Measurements from ENCODE around the gene CPED1.

CPED1 gene

DNA sequence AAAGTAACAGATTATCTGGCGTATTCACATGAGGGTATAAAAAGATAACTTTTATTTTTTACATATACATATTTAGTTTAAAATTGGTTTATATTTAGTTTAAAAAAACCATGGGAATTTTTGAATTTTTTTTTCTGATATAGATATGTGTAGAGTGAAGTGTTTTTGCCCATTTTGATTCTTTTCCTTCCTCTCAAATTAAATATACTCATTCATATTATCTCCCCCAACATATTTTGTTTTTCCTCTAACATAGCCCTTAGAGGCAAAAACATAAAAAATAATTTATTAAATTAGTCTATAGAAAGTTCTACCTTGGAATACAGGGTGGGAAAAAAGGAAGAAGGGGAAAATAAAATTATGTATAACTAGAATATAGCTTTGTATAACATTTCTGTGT, 137.7 kb downstream of the CPED1 start:
- TF ChIP-seq ESRRG (CRISPR knock-in tag; IDR thresholded peaks at IDR 0.05) (no peak), ZFP30 (CRISPR knock-in tag; IDR thresholded peaks at IDR 0.05) (no peak), ZNF8 (CRISPR knock-in tag; IDR thresholded peaks at IDR 0.05) (no peak), TCF4 (CRISPR knock-in tag; IDR thresholded peaks at IDR 0.05; ENCODE audit: borderline replicate concordance) (no peak), RARB (CRISPR knock-in tag; IDR thresholded peaks at IDR 0.05) (no peak), ZFP3 (CRISPR knock-in tag; IDR thresholded peaks at IDR 0.05) (no peak), ZC3H10 (CRISPR knock-in tag; IDR thresholded peaks at IDR 0.05) (no peak), ZNF565 (CRISPR knock-in tag; conservative IDR thresholded peaks at IDR 0.05; ENCODE audit: low read depth) (no peak), SNAI2 (CRISPR knock-in tag; IDR thresholded peaks at IDR 0.05) (no peak), CSDC2 (CRISPR knock-in tag; IDR thresholded peaks at IDR 0.05) (no peak), BACH2 (CRISPR knock-in tag; IDR thresholded peaks at IDR 0.05; ENCODE audit: borderline replicate concordance) (no peak), PPARA (CRISPR knock-in tag; IDR thresholded peaks at IDR 0.05; ENCODE audit: borderline replicate concordance) (no peak)
- TF ChIP-seq, protein P1, sequence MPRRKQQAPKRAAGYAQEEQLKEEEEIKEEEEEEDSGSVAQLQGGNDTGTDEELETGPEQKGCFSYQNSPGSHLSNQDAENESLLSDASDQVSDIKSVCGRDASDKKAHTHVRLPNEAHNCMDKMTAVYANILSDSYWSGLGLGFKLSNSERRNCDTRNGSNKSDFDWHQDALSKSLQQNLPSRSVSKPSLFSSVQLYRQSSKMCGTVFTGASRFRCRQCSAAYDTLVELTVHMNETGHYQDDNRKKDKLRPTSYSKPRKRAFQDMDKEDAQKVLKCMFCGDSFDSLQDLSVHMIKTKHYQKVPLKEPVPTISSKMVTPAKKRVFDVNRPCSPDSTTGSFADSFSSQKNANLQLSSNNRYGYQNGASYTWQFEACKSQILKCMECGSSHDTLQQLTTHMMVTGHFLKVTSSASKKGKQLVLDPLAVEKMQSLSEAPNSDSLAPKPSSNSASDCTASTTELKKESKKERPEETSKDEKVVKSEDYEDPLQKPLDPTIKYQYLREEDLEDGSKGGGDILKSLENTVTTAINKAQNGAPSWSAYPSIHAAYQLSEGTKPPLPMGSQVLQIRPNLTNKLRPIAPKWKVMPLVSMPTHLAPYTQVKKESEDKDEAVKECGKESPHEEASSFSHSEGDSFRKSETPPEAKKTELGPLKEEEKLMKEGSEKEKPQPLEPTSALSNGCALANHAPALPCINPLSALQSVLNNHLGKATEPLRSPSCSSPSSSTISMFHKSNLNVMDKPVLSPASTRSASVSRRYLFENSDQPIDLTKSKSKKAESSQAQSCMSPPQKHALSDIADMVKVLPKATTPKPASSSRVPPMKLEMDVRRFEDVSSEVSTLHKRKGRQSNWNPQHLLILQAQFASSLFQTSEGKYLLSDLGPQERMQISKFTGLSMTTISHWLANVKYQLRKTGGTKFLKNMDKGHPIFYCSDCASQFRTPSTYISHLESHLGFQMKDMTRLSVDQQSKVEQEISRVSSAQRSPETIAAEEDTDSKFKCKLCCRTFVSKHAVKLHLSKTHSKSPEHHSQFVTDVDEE (CRISPR knock-in tag; IDR thresholded peaks at IDR 0.05): no peak
- TF ChIP-seq, protein P2, sequence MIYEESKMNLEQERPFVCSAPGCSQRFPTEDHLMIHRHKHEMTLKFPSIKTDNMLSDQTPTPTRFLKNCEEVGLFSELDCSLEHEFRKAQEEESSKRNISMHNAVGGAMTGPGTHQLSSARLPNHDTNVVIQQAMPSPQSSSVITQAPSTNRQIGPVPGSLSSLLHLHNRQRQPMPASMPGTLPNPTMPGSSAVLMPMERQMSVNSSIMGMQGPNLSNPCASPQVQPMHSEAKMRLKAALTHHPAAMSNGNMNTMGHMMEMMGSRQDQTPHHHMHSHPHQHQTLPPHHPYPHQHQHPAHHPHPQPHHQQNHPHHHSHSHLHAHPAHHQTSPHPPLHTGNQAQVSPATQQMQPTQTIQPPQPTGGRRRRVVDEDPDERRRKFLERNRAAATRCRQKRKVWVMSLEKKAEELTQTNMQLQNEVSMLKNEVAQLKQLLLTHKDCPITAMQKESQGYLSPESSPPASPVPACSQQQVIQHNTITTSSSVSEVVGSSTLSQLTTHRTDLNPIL (CRISPR knock-in tag; IDR thresholded peaks at IDR 0.05; ENCODE audit: low read depth): no peak
- TF ChIP-seq, protein P3, sequence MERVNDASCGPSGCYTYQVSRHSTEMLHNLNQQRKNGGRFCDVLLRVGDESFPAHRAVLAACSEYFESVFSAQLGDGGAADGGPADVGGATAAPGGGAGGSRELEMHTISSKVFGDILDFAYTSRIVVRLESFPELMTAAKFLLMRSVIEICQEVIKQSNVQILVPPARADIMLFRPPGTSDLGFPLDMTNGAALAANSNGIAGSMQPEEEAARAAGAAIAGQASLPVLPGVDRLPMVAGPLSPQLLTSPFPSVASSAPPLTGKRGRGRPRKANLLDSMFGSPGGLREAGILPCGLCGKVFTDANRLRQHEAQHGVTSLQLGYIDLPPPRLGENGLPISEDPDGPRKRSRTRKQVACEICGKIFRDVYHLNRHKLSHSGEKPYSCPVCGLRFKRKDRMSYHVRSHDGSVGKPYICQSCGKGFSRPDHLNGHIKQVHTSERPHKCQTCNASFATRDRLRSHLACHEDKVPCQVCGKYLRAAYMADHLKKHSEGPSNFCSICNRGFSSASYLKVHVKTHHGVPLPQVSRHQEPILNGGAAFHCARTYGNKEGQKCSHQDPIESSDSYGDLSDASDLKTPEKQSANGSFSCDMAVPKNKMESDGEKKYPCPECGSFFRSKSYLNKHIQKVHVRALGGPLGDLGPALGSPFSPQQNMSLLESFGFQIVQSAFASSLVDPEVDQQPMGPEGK (CRISPR knock-in tag; IDR thresholded peaks at IDR 0.05; ENCODE audit: borderline replicate concordance): no peak
- TF ChIP-seq, protein P4, sequence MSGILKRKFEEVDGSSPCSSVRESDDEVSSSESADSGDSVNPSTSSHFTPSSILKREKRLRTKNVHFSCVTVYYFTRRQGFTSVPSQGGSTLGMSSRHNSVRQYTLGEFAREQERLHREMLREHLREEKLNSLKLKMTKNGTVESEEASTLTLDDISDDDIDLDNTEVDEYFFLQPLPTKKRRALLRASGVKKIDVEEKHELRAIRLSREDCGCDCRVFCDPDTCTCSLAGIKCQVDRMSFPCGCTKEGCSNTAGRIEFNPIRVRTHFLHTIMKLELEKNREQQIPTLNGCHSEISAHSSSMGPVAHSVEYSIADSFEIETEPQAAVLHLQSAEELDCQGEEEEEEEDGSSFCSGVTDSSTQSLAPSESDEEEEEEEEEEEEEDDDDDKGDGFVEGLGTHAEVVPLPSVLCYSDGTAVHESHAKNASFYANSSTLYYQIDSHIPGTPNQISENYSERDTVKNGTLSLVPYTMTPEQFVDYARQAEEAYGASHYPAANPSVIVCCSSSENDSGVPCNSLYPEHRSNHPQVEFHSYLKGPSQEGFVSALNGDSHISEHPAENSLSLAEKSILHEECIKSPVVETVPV (CRISPR knock-in tag; IDR thresholded peaks at IDR 0.05): no peak
- TF ChIP-seq, protein P5, sequence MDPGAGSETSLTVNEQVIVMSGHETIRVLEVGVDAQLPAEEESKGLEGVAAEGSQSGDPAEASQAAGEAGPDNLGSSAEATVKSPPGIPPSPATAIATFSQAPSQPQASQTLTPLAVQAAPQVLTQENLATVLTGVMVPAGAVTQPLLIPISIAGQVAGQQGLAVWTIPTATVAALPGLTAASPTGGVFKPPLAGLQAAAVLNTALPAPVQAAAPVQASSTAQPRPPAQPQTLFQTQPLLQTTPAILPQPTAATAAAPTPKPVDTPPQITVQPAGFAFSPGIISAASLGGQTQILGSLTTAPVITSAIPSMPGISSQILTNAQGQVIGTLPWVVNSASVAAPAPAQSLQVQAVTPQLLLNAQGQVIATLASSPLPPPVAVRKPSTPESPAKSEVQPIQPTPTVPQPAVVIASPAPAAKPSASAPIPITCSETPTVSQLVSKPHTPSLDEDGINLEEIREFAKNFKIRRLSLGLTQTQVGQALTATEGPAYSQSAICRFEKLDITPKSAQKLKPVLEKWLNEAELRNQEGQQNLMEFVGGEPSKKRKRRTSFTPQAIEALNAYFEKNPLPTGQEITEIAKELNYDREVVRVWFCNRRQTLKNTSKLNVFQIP (CRISPR knock-in tag; IDR thresholded peaks at IDR 0.05; ENCODE audit: borderline replicate concordance, low read depth): no peak
- ATAC-seq: no peak

DNA sequence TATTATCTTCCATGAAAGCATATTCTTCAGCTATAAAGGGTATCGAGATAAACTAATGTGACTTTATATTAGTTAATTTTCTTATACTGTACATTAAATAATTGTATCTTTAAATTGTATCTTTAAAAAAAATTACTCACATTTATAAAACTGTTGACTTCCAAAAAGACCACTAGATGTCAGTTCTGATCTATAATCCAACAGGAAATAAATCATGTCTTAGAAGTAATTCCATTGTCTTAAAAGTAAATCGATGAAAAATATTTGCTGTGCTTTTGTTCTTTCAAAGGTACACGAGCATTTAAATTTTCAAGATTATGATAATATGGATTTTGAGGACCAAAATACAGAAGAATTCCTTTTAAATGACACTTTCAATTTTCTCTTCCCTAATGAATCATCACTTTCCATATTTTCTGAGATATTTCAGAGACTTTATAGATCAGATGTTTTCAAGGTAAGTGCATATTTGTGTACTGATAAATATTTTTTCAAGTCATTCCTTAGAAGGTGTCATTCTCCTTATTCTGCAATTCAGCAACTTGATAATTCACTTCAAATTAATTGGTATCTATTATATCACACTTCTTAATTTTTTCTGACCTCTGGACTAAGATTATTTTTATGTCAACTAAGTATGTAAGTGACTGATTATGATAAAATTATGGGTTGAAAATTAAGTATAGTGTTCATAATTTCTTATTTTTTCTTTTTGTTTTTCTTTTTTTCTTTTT, 138.5 kb downstream of the CPED1 start:
- no peak; the same call in 2 of the 3 replicates for ATAC-seq
- TF ChIP-seq, protein P2 (CRISPR knock-in tag; IDR thresholded peaks at IDR 0.05; ENCODE audit: low read depth): no peak
- TF ChIP-seq ISL1 (CRISPR knock-in tag; IDR thresholded peaks at IDR 0.05) (no peak), TCF4 (CRISPR knock-in tag; IDR thresholded peaks at IDR 0.05; ENCODE audit: borderline replicate concordance) (no peak), ZNF565 (CRISPR knock-in tag; conservative IDR thresholded peaks at IDR 0.05; ENCODE audit: low read depth) (no peak), ZFP30 (CRISPR knock-in tag; IDR thresholded peaks at IDR 0.05) (no peak), ESRRG (CRISPR knock-in tag; IDR thresholded peaks at IDR 0.05) (no peak), ZC3H10 (CRISPR knock-in tag; IDR thresholded peaks at IDR 0.05) (no peak), ZNF70 (CRISPR knock-in tag; IDR thresholded peaks at IDR 0.05) (no peak), TOX (CRISPR knock-in tag; IDR thresholded peaks at IDR 0.05; ENCODE audit: borderline replicate concordance) (no peak), BACH2 (CRISPR knock-in tag; IDR thresholded peaks at IDR 0.05; ENCODE audit: borderline replicate concordance) (no peak), ARNTL (CRISPR knock-in tag; IDR thresholded peaks at IDR 0.05; ENCODE audit: borderline replicate concordance, low read depth) (no peak), GLIS3 (CRISPR knock-in tag; IDR thresholded peaks at IDR 0.05) (no peak), ZNF8 (CRISPR knock-in tag; IDR thresholded peaks at IDR 0.05) (no peak)
- TF ChIP-seq, protein P5 (CRISPR knock-in tag; IDR thresholded peaks at IDR 0.05; ENCODE audit: borderline replicate concordance, low read depth): no peak
- TF ChIP-seq, protein P4 (CRISPR knock-in tag; IDR thresholded peaks at IDR 0.05): no peak
- TF ChIP-seq, protein P3 (CRISPR knock-in tag; IDR thresholded peaks at IDR 0.05; ENCODE audit: borderline replicate concordance): no peak

Measured in SK-N-SH treated with all-trans-retinoic acid at 6 μM for 48 hours (cell line).